SJSA1 (cell line): ENCODE data around the gene MARCHF2. TPM values are rescaled to one million over a fixed set of nuclear protein-coding genes. Genes with fewer than 3 reads are reported as not detected.
"Not testable (repeated sequence)": the region's sequence is repeated elsewhere in the genome, so short reads cannot be mapped to it uniquely, and the experiment has no call there.

Experiments used
- DNase-seq, 2 experiments: peaks; one replicate each; pipeline ENCODE4 v3.0.0-alpha.2; 2015 to 2020; ENCODE audit warnings: low spot score in 2 of 2, low read depth in 1 of 2
- H3K27ac ChIP-seq: fragments of 250-450 bp; sonication (Bioruptor Pico); 2 replicates; pipeline ENCODE4 v1.5.1; 2020; ENCODE audit warnings: mild to moderate bottlenecking, moderate library complexity
- H3K27me3 ChIP-seq: fragments of 250-450 bp; sonication (Bioruptor Pico); replicated peaks from 2 replicates; pipeline ENCODE4 v1.5.1; 2020; ENCODE audit warnings: mild to moderate bottlenecking, moderate library complexity
- H3K36me3 ChIP-seq: fragments of 250-450 bp; sonication (Bioruptor Pico); 2 replicates; pipeline ENCODE4 v1.5.1; 2020; ENCODE audit warnings: mild to moderate bottlenecking
- H3K4me1 ChIP-seq: fragments of 250-450 bp; sonication (Bioruptor Pico); replicated peaks from 2 replicates; pipeline ENCODE4 v1.6.1; 2021; ENCODE audit warnings: mild to moderate bottlenecking
- H3K4me3 ChIP-seq: fragments of 250-450 bp; sonication (Bioruptor Pico); 2 replicates; pipeline ENCODE4 v1.5.1; 2020; ENCODE audit warnings: mild to moderate bottlenecking
- H3K9me3 ChIP-seq: fragments of 250-450 bp; sonication (Bioruptor Pico); replicated peaks from 2 replicates; pipeline ENCODE4 v1.5.1; 2020; ENCODE audit warnings: mild to moderate bottlenecking
- total RNA-seq: library from RNA; depleted of rRNA; stranded (reverse); fragments of >200 nt; shearing (Covaris generic); gene quantifications from 2 replicates; pipeline ENCODE4 v1.2.3, GENCODE V29; 2014; rRNA removed

The MARCHF2 gene
- total RNA-seq = 37.9 and 45.5 TPM in 2 replicates

GRCh38 chr19:8412783-8413628 lies at the start of gene MARCHF2:
MARCHF2 (plus strand) TSS chr19:8413305; CDS start chr19:8421841, 8,536 bp downstream.
- peak within 1 kb of the TSS; percentile 90 for H3K4me3 ChIP-seq
- H3K36me3 ChIP-seq = peaks cover 5% of the 10 kb centered on the region; the same call in 1 of the 2 replicates
- no peak within 1 kb of the TSS for H3K27ac ChIP-seq
- DNase-seq = peak; percentile 82 to 96
- no peaks in the 10 kb centered on the region for H3K27me3 ChIP-seq
- peaks cover 3% of the 10 kb centered on the region; the same call in 1 of the 2 replicates for H3K9me3 ChIP-seq
- H3K4me1 ChIP-seq = peaks cover 9% of the 10 kb centered on the region

GRCh38 chr19:8363803-8364771 lies 49.0 kb upstream of the MARCHF2 start, which contains the start of gene ANGPTL4:
ANGPTL4 (plus strand) TSS chr19:8364155; CDS start chr19:8364322, 167 bp downstream.
- Histone ChIP-seq H3K9me3 (peaks cover 5% of the 10 kb centered on the region), H3K4me3 (peak within 1 kb of the TSS; percentile 39), H3K36me3 (no peaks in the 10 kb centered on the region), H3K27ac (peak within 1 kb of the TSS; percentile 30; the same call in 1 of the 2 replicates), H3K27me3 (no peaks in the 10 kb centered on the region), H3K4me1 (peaks cover 43% of the 10 kb centered on the region)
- peak; percentile 77 to 84 for DNase-seq

- H3K36me3 ChIP-seq = no peaks in the 10 kb centered on the region
- H3K9me3 ChIP-seq = peaks cover 5% of the 10 kb centered on the region
- H3K4me1 ChIP-seq = peaks cover 43% of the 10 kb centered on the region
- DNase-seq = no peak
- no peak overlapping the region for H3K4me3 ChIP-seq
- no peaks in the 10 kb centered on the region for H3K27me3 ChIP-seq
- H3K27ac ChIP-seq = no peak overlapping the region
These were observed 47.0 kb upstream of the MARCHF2 start for GRCh38 chr19:8366121-8366581.

- Histone ChIP-seq H3K36me3 (no peaks in the 10 kb centered on the region), H3K4me3 (no peak overlapping the region), H3K27me3 (no peaks in the 10 kb centered on the region), H3K4me1 (peaks cover 39% of the 10 kb centered on the region), H3K27ac (no peak overlapping the region), H3K9me3 (peaks cover 5% of the 10 kb centered on the region)
- no peak for DNase-seq
These were observed 46.2 kb upstream of the MARCHF2 start for GRCh38 chr19:8366961-8367326.

- DNase-seq = peak; percentile 98 to 99
- Histone ChIP-seq H3K4me3 (no peak overlapping the region), H3K9me3 (peaks cover 5% of the 10 kb centered on the region), H3K27ac (no peak overlapping the region), H3K27me3 (no peaks in the 10 kb centered on the region), H3K4me1 (peaks cover 34% of the 10 kb centered on the region), H3K36me3 (no peaks in the 10 kb centered on the region)
These were observed 45.6 kb upstream of the MARCHF2 start for GRCh38 chr19:8367327-8368001.

- Histone ChIP-seq H3K9me3 (no peaks in the 10 kb centered on the region; the same call in 1 of the 2 replicates), H3K27me3 (no peaks in the 10 kb centered on the region), H3K4me3 (no peak overlapping the region), H3K36me3 (0 out of 2 replicates have a peak, but pooled peaks cover 2% of the 10 kb centered on the region), H3K27ac (no peak overlapping the region), H3K4me1 (peaks cover 30% of the 10 kb centered on the region)
- DNase-seq = no peak
These were observed 42.7 kb upstream of the MARCHF2 start for GRCh38 chr19:8370176-8371010.

- H3K27ac ChIP-seq = no peak overlapping the region
- H3K4me1 ChIP-seq = peaks cover 28% of the 10 kb centered on the region
- H3K36me3 ChIP-seq = 0 out of 2 replicates have a peak, but pooled peaks cover 2% of the 10 kb centered on the region
- no peaks in the 10 kb centered on the region for H3K27me3 ChIP-seq
- no peak for DNase-seq
- no peaks in the 10 kb centered on the region; the same call in 1 of the 2 replicates for H3K9me3 ChIP-seq
- H3K4me3 ChIP-seq = no peak overlapping the region
These were observed 41.9 kb upstream of the MARCHF2 start for GRCh38 chr19:8371011-8371804.

GRCh38 chr19:8373867-8374813 lies 39.0 kb upstream of the MARCHF2 start:
- no peaks in the 10 kb centered on the region for H3K27me3 ChIP-seq
- H3K27ac ChIP-seq = no peak overlapping the region
- H3K4me3 ChIP-seq = no peak overlapping the region
- peak in 1 of 2 experiments; percentile 38 for DNase-seq
- H3K9me3 ChIP-seq = no peaks in the 10 kb centered on the region; the same call in 1 of the 2 replicates
- 0 out of 2 replicates have a peak, but pooled peaks cover 2% of the 10 kb centered on the region for H3K36me3 ChIP-seq
- peaks cover 7% of the 10 kb centered on the region; the same call in 1 of the 2 replicates for H3K4me1 ChIP-seq

GRCh38 chr19:8375766-8376165 lies 37.3 kb upstream of the MARCHF2 start:
- not testable (repeated sequence) for DNase-seq, H3K4me1 ChIP-seq, H3K9me3 ChIP-seq, H3K27ac ChIP-seq, H3K36me3 ChIP-seq, H3K27me3 ChIP-seq, H3K4me3 ChIP-seq

- not testable (repeated sequence) for H3K9me3 ChIP-seq, H3K27me3 ChIP-seq, H3K27ac ChIP-seq, H3K4me3 ChIP-seq, H3K36me3 ChIP-seq, DNase-seq, H3K4me1 ChIP-seq
These were observed 36.6 kb upstream of the MARCHF2 start for GRCh38 chr19:8376373-8376974.
